Astrocyte of the spinal cord (primary cell): ENCODE data around the gene NFKBIL1.
"Not testable (repeated sequence)": the region's sequence is repeated elsewhere in the genome, so short reads cannot be mapped to it uniquely, and the experiment has no call there.

ENCODE experiments used
- DNase-seq: peaks from one replicate; pipeline ENCODE4 v3.0.0; 2011; ENCODE audit warnings: low read depth, low spot score
- H3K4me3 ChIP-seq: 2 replicates; pipeline ENCODE4 v1.5.1; 2011; ENCODE audit warnings: low read depth, mild to moderate bottlenecking, low read length, moderate library complexity
- CTCF ChIP-seq: IDR thresholded peaks from 2 replicates; pipeline ENCODE4 v1.5.1; 2012; ENCODE audit warnings: low read depth, mild to moderate bottlenecking, low read length, inconsistent platforms
- in situ Hi-C: cut with HindIII; loops from 2 replicates; pipeline ENCODE4 v1.10.0; 2017; ENCODE audit warnings: low sequenced_read_pairs

Gene NFKBIL1

GRCh38 chr6:31546958-31547726 is at the start of gene NFKBIL1:
NFKBIL1 (plus strand) TSS chr6:31547608; CDS start chr6:31547695, 87 bp downstream.
- in situ Hi-C loops: no loop called here
- no peak for TF ChIP-seq CTCF
- peak; percentile 99 for DNase-seq
- H3K4me3 ChIP-seq: peak within 1 kb of the TSS; percentile 55

GRCh38 chr6:31498748-31499147 is 48.7 kb upstream of the NFKBIL1 start:
- H3K4me3 ChIP-seq: peak overlapping the region; percentile 60
- in situ Hi-C loops: no loop called here
- no peak for DNase-seq
- TF ChIP-seq CTCF: no peak

GRCh38 chr6:31499648-31500047 is 47.8 kb upstream of the NFKBIL1 start:
- H3K4me3 ChIP-seq, DNase-seq, in situ Hi-C loops: not testable (repeated sequence)

- H3K4me3 ChIP-seq: no peak overlapping the region
- DNase-seq: no peak
- in situ Hi-C loops: no loop called here
- TF ChIP-seq CTCF: no peak
Measured at GRCh38 chr6:31502586-31502985, 44.8 kb upstream of the NFKBIL1 start.

GRCh38 chr6:31509036-31509435 is 38.4 kb upstream of the NFKBIL1 start:
- DNase-seq, H3K4me3 ChIP-seq, in situ Hi-C loops: not testable (repeated sequence)

DNA sequence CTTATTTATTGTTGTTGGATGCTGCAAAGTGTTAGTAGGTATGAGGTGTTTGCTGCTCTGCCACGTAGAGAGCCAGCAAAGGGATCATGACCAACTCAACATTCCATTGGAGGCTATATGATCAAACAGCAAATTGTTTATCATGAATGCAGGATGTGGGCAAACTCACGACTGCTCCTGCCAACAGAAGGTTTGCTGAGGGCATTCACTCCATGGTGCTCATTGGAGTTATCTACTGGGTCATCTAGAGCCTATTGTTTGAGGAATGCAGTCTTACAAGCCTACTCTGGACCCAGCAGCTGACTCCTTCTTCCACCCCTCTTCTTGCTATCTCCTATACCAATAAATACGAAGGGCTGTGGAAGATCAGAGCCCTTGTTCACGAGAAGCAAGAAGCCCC is 37.4 kb upstream of the NFKBIL1 start:
- no peak overlapping the region for H3K4me3 ChIP-seq
- in situ Hi-C loops: no loop called here
- TF ChIP-seq CTCF: no peak
- DNase-seq: no peak

DNA sequence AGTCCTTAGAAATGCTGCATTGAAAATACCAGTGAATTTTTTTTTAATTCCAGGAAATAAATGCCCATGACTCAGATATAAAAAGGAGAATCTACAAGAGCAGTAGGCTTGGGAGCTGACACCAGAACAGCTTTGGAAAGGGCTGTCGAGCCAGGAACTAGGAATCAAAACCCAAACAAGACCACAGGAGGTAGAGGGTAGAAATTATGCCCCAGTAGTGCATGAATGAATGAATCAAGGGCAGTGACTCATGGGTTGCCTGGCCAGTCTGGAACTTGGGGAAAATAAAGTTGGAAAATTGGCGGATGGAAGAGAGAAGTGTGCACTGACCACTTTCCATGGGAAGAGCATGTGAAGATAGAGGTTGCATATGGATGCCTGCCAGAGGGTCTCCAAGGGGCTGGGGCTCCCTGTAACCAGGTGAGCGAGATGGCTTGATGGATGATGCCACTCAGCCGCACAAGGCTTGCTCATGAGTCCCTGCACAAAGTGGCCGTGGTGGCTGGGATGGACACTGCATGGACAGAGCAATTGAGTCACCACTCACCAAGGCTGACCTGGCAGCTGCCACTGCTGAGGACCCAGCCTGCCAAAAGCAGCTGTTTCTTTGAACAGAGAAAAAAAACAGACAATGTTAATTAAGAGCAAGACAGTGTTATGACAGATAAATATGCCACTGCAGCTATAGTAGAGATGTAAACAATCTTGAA is 33.8 kb upstream of the NFKBIL1 start:
- no peak for TF ChIP-seq CTCF
- H3K4me3 ChIP-seq: no peak overlapping the region
- in situ Hi-C loops: no loop called here
- DNase-seq: no peak
